HepG2 (cell line): ENCODE measurements around the gene SLC12A1. TPM values are rescaled to one million over a fixed set of nuclear protein-coding genes. Genes with fewer than 3 reads are reported as not detected.

Experiments
- CEBPG ChIP-seq: IDR thresholded peaks from 2 replicates; pipeline ENCODE4 v1.6.1; 2016
- DMAP1 ChIP-seq: IDR thresholded peaks from 2 replicates; pipeline ENCODE4 v1.6.1; 2016
- EHMT2 ChIP-seq: fragments of 200-600 bp; sonication (generic); IDR thresholded peaks from 2 replicates; pipeline ENCODE4 v1.7.0; 2017; ENCODE audit warnings: antibody characterized with exemption, low read depth, low read length, borderline replicate concordance
- FOXM1 ChIP-seq: sonication (generic); formaldehyde crosslinking; IDR thresholded peaks from 2 replicates; pipeline ENCODE4 v1.5.0; 2020; ENCODE audit warnings: missing genetic modification reagents
- KMT2B ChIP-seq: IDR thresholded peaks from 2 replicates; pipeline ENCODE4 v1.6.1; 2016; ENCODE audit warnings: missing genetic modification reagents, missing compliant biosample characterization
- PAX8 ChIP-seq: sonication (generic); formaldehyde crosslinking; IDR thresholded peaks from 2 replicates; pipeline ENCODE4 v1.8.0; 2022; ENCODE audit warnings: mild to moderate bottlenecking, missing genetic modification reagents, borderline replicate concordance
- PCBP1 ChIP-seq: fragments of 200-400 bp; formaldehyde crosslinking; IDR thresholded peaks from 2 replicates; pipeline ENCODE4 v1.6.1; 2017; ENCODE audit warnings: mild to moderate bottlenecking, low read depth, low read length, borderline replicate concordance
- ZNF564 ChIP-seq: sonication (generic); formaldehyde crosslinking; IDR thresholded peaks from 2 replicates; pipeline ENCODE4 v1.8.1; 2023; ENCODE audit warnings: mild to moderate bottlenecking, missing genetic modification reagents
- polyA plus RNA-seq, 8 experiments: library from polyadenylated mRNA; depleted of rRNA in 3 of 8; stranded (reverse) in 7 of 8; unstranded in 1 of 8; fragments of >200 nt; fragmentation: Illumina TruSeq in 4 of 8; extraction: Trizol in 4 of 8; gene quantifications; 2 replicates each; pipeline versions ENCODE4 v1.2.1 to v1.2.3, GENCODE V29; 2011 to 2016; ENCODE audit warnings: low read depth in 4 of 8, missing spikeins in 1 of 8, mixed read lengths in 1 of 8; ENCODE audit not compliant: insufficient read depth in 1 of 8
- total RNA-seq, 5 experiments: library from RNA; depleted of rRNA; stranded (reverse); fragments of >200 nt; fragmentation: Illumina TruSeq; extraction: Trizol; gene quantifications; 2 replicates each; pipeline ENCODE4 v1.2.3, GENCODE V29; 2016; ENCODE audit warnings: low read depth in 1 of 5
- TF ChIP-seq, protein P1 (sequence below): sonication (generic); formaldehyde crosslinking; IDR thresholded peaks from 2 replicates; pipeline ENCODE4 v1.8.0; 2022; ENCODE audit warnings: missing genetic modification reagents, mild to moderate bottlenecking, moderate library complexity, borderline replicate concordance
- TF ChIP-seq, protein P2 (sequence below): sonication (generic); formaldehyde crosslinking; IDR thresholded peaks from 2 replicates; pipeline ENCODE4 v1.5.0; 2020; ENCODE audit warnings: mild to moderate bottlenecking, missing genetic modification reagents
- TF ChIP-seq, protein P3 (sequence below): sonication (generic); formaldehyde crosslinking; IDR thresholded peaks from 2 replicates; pipeline ENCODE4 v1.5.0; 2020; ENCODE audit warnings: mild to moderate bottlenecking, missing genetic modification reagents, borderline replicate concordance
- TF ChIP-seq, protein P4 (sequence below): sonication (generic); formaldehyde crosslinking; IDR thresholded peaks from 2 replicates; pipeline ENCODE4 v1.4.0; 2020; ENCODE audit warnings: missing genetic modification reagents, borderline replicate concordance
- TF ChIP-seq, protein P5 (sequence below): sonication (generic); formaldehyde crosslinking; IDR thresholded peaks from 2 replicates; pipeline ENCODE4 v1.4.0; 2020; ENCODE audit warnings: missing genetic modification reagents

Gene SLC12A1
- total and polyA plus RNA-seq, 2 of the 13 experiments (the other 11 are each of a cell fraction or from before 2014, with no cell fraction given), result not detected

DNA sequence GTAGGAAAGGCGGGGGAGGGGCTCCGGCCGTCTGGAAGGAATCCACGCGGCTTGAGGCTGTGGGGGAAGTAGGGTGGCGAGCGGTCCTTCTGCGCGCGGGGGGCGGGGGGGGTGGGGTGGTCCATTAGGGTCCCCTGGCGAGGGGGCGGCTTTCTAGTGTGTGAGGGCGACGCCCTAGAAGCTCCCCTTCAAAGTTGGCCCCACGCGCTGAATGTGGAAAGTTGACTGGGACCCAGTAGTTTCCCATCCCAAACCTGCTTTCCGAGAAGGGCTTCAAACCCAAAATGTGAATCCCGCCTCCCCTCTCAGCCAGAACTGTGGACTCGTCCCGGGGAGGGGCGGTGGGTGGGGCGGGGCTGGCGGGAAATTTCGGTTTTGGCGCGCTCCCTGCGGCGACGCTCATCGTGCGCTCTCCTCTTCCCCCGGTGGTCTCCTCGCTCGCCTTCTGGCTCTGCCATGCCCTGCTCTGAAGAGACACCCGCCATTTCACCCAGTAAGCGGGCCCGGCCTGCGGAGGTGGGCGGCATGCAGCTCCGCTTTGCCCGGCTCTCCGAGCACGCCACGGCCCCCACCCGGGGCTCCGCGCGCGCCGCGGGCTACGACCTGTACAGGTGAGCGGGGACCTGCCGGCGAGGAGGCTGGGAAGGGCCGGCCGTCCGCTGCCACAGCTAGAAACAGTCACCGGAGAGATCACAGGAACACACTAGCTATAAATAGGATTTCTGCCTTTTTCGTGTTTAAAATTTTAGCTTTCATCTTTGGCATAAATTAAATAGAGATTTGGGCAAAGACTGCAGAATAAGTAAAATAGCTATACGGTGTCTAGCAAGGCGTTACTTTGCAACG is 125.9 kb downstream of the SLC12A1 start (continued):
- TF ChIP-seq, protein P1, sequence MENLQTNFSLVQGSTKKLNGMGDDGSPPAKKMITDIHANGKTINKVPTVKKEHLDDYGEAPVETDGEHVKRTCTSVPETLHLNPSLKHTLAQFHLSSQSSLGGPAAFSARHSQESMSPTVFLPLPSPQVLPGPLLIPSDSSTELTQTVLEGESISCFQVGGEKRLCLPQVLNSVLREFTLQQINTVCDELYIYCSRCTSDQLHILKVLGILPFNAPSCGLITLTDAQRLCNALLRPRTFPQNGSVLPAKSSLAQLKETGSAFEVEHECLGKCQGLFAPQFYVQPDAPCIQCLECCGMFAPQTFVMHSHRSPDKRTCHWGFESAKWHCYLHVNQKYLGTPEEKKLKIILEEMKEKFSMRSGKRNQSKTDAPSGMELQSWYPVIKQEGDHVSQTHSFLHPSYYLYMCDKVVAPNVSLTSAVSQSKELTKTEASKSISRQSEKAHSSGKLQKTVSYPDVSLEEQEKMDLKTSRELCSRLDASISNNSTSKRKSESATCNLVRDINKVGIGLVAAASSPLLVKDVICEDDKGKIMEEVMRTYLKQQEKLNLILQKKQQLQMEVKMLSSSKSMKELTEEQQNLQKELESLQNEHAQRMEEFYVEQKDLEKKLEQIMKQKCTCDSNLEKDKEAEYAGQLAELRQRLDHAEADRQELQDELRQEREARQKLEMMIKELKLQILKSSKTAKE (CRISPR knock-in tag), result 0 out of 2 replicates have a peak, but pooled peaks have one; percentile 15
- peak; percentile 28; the same call in 1 of the 2 replicates for TF ChIP-seq KMT2B
- TF ChIP-seq FOXM1 (CRISPR knock-in tag), result no peak
- TF ChIP-seq, protein P2, sequence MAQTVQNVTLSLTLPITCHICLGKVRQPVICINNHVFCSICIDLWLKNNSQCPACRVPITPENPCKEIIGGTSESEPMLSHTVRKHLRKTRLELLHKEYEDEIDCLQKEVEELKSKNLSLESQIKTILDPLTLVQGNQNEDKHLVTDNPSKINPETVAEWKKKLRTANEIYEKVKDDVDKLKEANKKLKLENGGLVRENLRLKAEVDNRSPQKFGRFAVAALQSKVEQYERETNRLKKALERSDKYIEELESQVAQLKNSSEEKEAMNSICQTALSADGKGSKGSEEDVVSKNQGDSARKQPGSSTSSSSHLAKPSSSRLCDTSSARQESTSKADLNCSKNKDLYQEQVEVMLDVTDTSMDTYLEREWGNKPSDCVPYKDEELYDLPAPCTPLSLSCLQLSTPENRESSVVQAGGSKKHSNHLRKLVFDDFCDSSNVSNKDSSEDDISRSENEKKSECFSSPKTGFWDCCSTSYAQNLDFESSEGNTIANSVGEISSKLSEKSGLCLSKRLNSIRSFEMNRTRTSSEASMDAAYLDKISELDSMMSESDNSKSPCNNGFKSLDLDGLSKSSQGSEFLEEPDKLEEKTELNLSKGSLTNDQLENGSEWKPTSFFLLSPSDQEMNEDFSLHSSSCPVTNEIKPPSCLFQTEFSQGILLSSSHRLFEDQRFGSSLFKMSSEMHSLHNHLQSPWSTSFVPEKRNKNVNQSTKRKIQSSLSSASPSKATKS, result no peak
- TF ChIP-seq, protein P3, sequence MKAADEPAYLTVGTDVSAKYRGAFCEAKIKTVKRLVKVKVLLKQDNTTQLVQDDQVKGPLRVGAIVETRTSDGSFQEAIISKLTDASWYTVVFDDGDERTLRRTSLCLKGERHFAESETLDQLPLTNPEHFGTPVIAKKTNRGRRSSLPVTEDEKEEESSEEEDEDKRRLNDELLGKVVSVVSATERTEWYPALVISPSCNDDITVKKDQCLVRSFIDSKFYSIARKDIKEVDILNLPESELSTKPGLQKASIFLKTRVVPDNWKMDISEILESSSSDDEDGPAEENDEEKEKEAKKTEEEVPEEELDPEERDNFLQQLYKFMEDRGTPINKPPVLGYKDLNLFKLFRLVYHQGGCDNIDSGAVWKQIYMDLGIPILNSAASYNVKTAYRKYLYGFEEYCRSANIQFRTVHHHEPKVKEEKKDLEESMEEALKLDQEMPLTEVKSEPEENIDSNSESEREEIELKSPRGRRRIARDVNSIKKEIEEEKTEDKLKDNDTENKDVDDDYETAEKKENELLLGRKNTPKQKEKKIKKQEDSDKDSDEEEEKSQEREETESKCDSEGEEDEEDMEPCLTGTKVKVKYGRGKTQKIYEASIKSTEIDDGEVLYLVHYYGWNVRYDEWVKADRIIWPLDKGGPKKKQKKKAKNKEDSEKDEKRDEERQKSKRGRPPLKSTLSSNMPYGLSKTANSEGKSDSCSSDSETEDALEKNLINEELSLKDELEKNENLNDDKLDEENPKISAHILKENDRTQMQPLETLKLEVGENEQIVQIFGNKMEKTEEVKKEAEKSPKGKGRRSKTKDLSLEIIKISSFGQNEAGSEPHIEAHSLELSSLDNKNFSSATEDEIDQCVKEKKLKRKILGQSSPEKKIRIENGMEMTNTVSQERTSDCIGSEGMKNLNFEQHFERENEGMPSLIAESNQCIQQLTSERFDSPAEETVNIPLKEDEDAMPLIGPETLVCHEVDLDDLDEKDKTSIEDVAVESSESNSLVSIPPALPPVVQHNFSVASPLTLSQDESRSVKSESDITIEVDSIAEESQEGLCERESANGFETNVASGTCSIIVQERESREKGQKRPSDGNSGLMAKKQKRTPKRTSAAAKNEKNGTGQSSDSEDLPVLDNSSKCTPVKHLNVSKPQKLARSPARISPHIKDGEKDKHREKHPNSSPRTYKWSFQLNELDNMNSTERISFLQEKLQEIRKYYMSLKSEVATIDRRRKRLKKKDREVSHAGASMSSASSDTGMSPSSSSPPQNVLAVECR (CRISPR knock-in tag), result peak; percentile 63
- TF ChIP-seq, protein P4, sequence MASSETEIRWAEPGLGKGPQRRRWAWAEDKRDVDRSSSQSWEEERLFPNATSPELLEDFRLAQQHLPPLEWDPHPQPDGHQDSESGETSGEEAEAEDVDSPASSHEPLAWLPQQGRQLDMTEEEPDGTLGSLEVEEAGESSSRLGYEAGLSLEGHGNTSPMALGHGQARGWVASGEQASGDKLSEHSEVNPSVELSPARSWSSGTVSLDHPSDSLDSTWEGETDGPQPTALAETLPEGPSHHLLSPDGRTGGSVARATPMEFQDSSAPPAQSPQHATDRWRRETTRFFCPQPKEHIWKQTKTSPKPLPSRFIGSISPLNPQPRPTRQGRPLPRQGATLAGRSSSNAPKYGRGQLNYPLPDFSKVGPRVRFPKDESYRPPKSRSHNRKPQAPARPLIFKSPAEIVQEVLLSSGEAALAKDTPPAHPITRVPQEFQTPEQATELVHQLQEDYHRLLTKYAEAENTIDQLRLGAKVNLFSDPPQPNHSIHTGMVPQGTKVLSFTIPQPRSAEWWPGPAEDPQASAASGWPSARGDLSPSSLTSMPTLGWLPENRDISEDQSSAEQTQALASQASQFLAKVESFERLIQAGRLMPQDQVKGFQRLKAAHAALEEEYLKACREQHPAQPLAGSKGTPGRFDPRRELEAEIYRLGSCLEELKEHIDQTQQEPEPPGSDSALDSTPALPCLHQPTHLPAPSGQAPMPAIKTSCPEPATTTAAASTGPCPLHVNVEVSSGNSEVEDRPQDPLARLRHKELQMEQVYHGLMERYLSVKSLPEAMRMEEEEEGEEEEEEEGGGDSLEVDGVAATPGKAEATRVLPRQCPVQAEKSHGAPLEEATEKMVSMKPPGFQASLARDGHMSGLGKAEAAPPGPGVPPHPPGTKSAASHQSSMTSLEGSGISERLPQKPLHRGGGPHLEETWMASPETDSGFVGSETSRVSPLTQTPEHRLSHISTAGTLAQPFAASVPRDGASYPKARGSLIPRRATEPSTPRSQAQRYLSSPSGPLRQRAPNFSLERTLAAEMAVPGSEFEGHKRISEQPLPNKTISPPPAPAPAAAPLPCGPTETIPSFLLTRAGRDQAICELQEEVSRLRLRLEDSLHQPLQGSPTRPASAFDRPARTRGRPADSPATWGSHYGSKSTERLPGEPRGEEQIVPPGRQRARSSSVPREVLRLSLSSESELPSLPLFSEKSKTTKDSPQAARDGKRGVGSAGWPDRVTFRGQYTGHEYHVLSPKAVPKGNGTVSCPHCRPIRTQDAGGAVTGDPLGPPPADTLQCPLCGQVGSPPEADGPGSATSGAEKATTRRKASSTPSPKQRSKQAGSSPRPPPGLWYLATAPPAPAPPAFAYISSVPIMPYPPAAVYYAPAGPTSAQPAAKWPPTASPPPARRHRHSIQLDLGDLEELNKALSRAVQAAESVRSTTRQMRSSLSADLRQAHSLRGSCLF, result no peak
- no peak; the same call in 1 of the 2 replicates for TF ChIP-seq ZNF564 (CRISPR knock-in tag)
- TF ChIP-seq, protein P5, sequence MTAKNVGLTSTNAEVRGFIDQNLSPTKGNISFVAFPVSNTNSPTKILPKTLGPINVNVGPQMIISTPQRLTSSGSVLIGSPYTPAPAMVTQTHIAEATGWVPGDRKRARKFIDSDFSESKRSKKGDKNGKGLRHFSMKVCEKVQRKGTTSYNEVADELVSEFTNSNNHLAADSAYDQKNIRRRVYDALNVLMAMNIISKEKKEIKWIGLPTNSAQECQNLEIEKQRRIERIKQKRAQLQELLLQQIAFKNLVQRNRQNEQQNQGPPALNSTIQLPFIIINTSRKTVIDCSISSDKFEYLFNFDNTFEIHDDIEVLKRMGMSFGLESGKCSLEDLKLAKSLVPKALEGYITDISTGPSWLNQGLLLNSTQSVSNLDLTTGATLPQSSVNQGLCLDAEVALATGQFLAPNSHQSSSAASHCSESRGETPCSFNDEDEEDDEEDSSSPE, result peak; percentile 98
- no peak for TF ChIP-seq CEBPG (CRISPR knock-in tag)
- TF ChIP-seq PAX8 (CRISPR knock-in tag), result no peak
- TF ChIP-seq EHMT2, result no peak
- TF ChIP-seq PCBP1, result 0 out of 2 replicates have a peak, but pooled peaks have one; percentile 84
- peak; percentile 0; the same call in 1 of the 2 replicates for TF ChIP-seq DMAP1
